ENCODE results near the gene RNF214. TPM values are rescaled to one million over a fixed set of nuclear protein-coding genes. Genes with fewer than 3 reads are reported as not detected.
A peak's percentile ranks its signal among the peaks of the same experiment; 100 is the strongest.

The RNF214 gene
- total and polyA plus RNA-seq, 11 donors: 8.0 to 31.9 (median 19.5) TPM

DNA sequence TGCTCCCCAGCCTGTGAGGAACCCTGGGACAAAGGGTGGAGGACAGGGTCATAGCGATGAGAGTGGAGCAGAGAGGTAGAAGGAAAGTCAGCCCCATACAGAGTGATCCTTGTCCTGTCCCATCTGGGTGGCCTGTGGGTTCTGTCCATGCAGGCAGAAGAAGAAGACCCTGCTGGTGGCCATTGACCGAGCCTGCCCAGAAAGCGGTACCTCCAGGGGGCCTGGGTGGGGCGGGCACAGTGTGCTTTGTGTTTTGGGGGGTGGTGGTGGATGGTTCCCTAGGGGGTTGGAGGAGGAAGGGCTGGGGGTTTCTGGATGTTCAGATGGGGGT lies 46.1 kb upstream of the RNF214 start:
- H3K27me3 ChIP-seq: no peaks in the 10 kb centered on the region
- peak overlapping the region in 1 of 12 donors; percentile 82 for H3K27ac ChIP-seq
- peaks cover 0 to 96% (median 81%) of the 10 kb centered on the region in 9 donors for H3K36me3 ChIP-seq
- WGBS, 4 donors: 92 to 100% (median 97%) methylated on average over 4 of the region's 4 CpGs
- TF ChIP-seq POLR2A (IDR thresholded peaks at IDR 0.05) (no peak), CTCF (IDR thresholded peaks at IDR 0.05) (no peak)
- H3K9me3 ChIP-seq: no peaks in the 10 kb centered on the region
- H3K4me1 ChIP-seq: peaks cover 0 to 18% (median 1%) of the 10 kb centered on the region in 12 donors
- DNase-seq (peak in 1 of 5 donors; percentile 13), ATAC-seq (no peak)
- no peak overlapping the region for H3K4me3 ChIP-seq
- intact Hi-C loops (cut with DNase I): no loop called here

GRCh38 chr11:117187007-117187406 lies 45.5 kb upstream of the RNF214 start:
- peaks cover 0 to 17% (median 0%) of the 10 kb centered on the region in 12 donors for H3K4me1 ChIP-seq
- intact Hi-C loops (cut with DNase I): no loop called here
- H3K4me3 ChIP-seq: no peak overlapping the region
- no peaks in the 10 kb centered on the region for H3K27me3 ChIP-seq
- H3K36me3 ChIP-seq: peaks cover 0 to 96% (median 84%) of the 10 kb centered on the region in 9 donors
- DNase-seq: peak in 1 of 5 donors; percentile 10
- TF ChIP-seq CTCF (IDR thresholded peaks at IDR 0.05) (no peak), POLR2A (IDR thresholded peaks at IDR 0.05) (no peak)
- 84 to 86% (median 85%) methylated on average over 6 of the region's 6 CpGs for WGBS, 4 donors
- ATAC-seq: no peak
- H3K27ac ChIP-seq: peak overlapping the region in 1 of 12 donors; percentile 20
- no peaks in the 10 kb centered on the region for H3K9me3 ChIP-seq

- no peaks in the 10 kb centered on the region for H3K9me3 ChIP-seq
- peaks cover 0 to 96% (median 84%) of the 10 kb centered on the region in 9 donors for H3K36me3 ChIP-seq
- H3K4me1 ChIP-seq: peaks cover 0 to 17% (median 0%) of the 10 kb centered on the region in 12 donors
- intact Hi-C loops (cut with DNase I): no loop called here
- WGBS, 4 donors: 82 to 89% (median 88%) methylated on average over 12 to 13 of the region's 13 CpGs
- H3K4me3 ChIP-seq: no peak overlapping the region
- ATAC-seq (no peak), DNase-seq (peak in 1 of 5 donors; percentile 24)
- TF ChIP-seq POLR2A (IDR thresholded peaks at IDR 0.05) (no peak), CTCF (IDR thresholded peaks at IDR 0.05) (no peak)
- peak overlapping the region in 1 of 12 donors; percentile 20 for H3K27ac ChIP-seq
- H3K27me3 ChIP-seq: no peaks in the 10 kb centered on the region
These were observed 45.1 kb upstream of the RNF214 start for GRCh38 chr11:117187428-117187798.

GRCh38 chr11:117187799-117188481 lies 44.5 kb upstream of the RNF214 start:
- H3K36me3 ChIP-seq: peaks cover 0 to 96% (median 84%) of the 10 kb centered on the region in 9 donors
- no peaks in the 10 kb centered on the region for H3K27me3 ChIP-seq
- ATAC-seq (no peak), DNase-seq (peak in 1 of 5 donors; percentile 23)
- H3K9me3 ChIP-seq: no peaks in the 10 kb centered on the region
- peaks cover 0 to 17% (median 0%) of the 10 kb centered on the region in 12 donors for H3K4me1 ChIP-seq
- H3K4me3 ChIP-seq: no peak overlapping the region
- TF ChIP-seq CTCF (IDR thresholded peaks at IDR 0.05): no peak
- TF ChIP-seq POLR2A (IDR thresholded peaks at IDR 0.05): no peak
- H3K27ac ChIP-seq: peak overlapping the region in 1 of 12 donors; percentile 79
- WGBS, 4 donors: 89 to 94% (median 91%) methylated on average over 10 to 16 of the region's 16 CpGs
- intact Hi-C loops (cut with DNase I): no loop called here
